HG03097 (cell line): Measurements from ENCODE around the gene MT1X.

Source experiments
- ATAC-seq: cut with Tn5 transposase; IDR thresholded peaks from one replicate; pipeline ENCODE4 v1.9.1; 2021; ENCODE audit not compliant: unreplicated experiment, low FRiP score

The MT1X gene

GRCh38 chr16:56681939-56682702, at the start of gene MT1X:
MT1X (plus strand) TSS chr16:56682470; CDS start chr16:56682541, 71 bp downstream.
- ATAC-seq = peak; percentile 97

- ATAC-seq = no peak
Observed at GRCh38 chr16:56632848-56633365, 49.4 kb upstream of the MT1X start.

- ATAC-seq = no peak
Observed at GRCh38 chr16:56633535-56633934, 48.7 kb upstream of the MT1X start.

- ATAC-seq = no peak
Observed at GRCh38 chr16:56634715-56635440, 47.4 kb upstream of the MT1X start.

- ATAC-seq = no peak
Observed at GRCh38 chr16:56635441-56635967, 46.8 kb upstream of the MT1X start.

- no peak for ATAC-seq
Observed at GRCh38 chr16:56636616-56637413, 45.5 kb upstream of the MT1X start.

GRCh38 chr16:56637814-56638750, 44.2 kb upstream of the MT1X start, which contains the start of gene MT1A:
MT1A (plus strand) TSS chr16:56638666; CDS start chr16:56638739, 73 bp downstream.
- ATAC-seq = no peak

GRCh38 chr16:56639045-56639444, 43.2 kb upstream of the MT1X start:
- no peak for ATAC-seq

GRCh38 chr16:56640076-56640475, 42.2 kb upstream of the MT1X start:
- ATAC-seq = no peak

- no peak for ATAC-seq
Observed at GRCh38 chr16:56641166-56641565, 41.1 kb upstream of the MT1X start.

GRCh38 chr16:56643080-56643778, 39.0 kb upstream of the MT1X start:
- ATAC-seq = no peak

GRCh38 chr16:56643833-56644232, 38.4 kb upstream of the MT1X start:
- ATAC-seq = no peak

- ATAC-seq = no peak
Observed at GRCh38 chr16:56645311-56645710, 37.0 kb upstream of the MT1X start.

- no peak for ATAC-seq
Observed at GRCh38 chr16:56645838-56646237, 36.4 kb upstream of the MT1X start.

- ATAC-seq = no peak
Observed at GRCh38 chr16:56647641-56648431, 34.4 kb upstream of the MT1X start.

- ATAC-seq = no peak
Observed at GRCh38 chr16:56649271-56649670, 33.0 kb upstream of the MT1X start.

GRCh38 chr16:56649820-56650219, 32.5 kb upstream of the MT1X start:
- no peak for ATAC-seq

- no peak for ATAC-seq
Observed at GRCh38 chr16:56651586-56651985, 30.7 kb upstream of the MT1X start, which contains the start of gene MT1B. MT1B (plus strand) TSS chr16:56651886; CDS start chr16:56651954, 68 bp downstream.
